ENCODE measurements around the gene AP2S1.

DNA sequence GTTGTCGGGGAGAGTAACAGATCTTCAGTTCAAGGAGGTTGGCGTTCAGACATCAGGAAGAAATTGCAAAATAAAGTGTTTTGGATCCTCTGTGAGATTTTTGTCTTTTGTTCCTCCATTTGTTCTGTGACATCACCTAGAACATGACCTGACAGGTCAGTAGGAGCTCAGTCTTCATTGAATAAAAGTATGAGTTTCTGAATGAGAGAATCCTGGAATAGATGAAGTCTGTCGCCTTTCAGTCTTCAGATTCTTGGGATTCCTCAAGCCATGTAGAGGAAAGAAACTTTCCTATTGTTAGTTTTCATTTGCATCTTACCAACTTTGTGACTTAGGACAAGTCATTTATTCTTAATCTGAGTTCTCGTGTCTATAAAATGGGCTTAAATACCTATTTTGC is 24.6 kb upstream of the AP2S1 start:
- TF ChIP-seq, protein P1, sequence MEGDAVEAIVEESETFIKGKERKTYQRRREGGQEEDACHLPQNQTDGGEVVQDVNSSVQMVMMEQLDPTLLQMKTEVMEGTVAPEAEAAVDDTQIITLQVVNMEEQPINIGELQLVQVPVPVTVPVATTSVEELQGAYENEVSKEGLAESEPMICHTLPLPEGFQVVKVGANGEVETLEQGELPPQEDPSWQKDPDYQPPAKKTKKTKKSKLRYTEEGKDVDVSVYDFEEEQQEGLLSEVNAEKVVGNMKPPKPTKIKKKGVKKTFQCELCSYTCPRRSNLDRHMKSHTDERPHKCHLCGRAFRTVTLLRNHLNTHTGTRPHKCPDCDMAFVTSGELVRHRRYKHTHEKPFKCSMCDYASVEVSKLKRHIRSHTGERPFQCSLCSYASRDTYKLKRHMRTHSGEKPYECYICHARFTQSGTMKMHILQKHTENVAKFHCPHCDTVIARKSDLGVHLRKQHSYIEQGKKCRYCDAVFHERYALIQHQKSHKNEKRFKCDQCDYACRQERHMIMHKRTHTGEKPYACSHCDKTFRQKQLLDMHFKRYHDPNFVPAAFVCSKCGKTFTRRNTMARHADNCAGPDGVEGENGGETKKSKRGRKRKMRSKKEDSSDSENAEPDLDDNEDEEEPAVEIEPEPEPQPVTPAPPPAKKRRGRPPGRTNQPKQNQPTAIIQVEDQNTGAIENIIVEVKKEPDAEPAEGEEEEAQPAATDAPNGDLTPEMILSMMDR (IDR thresholded peaks at IDR 0.05; ENCODE audit: low read depth, low read length): no peak
- no peak for TF ChIP-seq POLR2A (IDR thresholded peaks at IDR 0.05; ENCODE audit: extremely low read depth, insufficient read length)

All from NB4 (cell line).